Natural killer cell (primary cell): ENCODE measurements around the gene MAD1L1. TPM values are rescaled to one million over a fixed set of nuclear protein-coding genes. Genes with fewer than 3 reads are reported as not detected.

ENCODE experiments used
- ATAC-seq, 3 donors: fragments of 150-1000 bp in 2 of 3; fragments of 200-7000 bp in 1 of 3; cut with Tn5 transposase; 1 replicate in 1 of 3; 2 replicates in 2 of 3; pipeline ENCODE4 v1.10.0; 2021; ENCODE audit warnings: mild to moderate bottlenecking in 2 of 3, moderate library complexity in 2 of 3
- DNase-seq, 2 donors: peaks; one replicate each; pipeline versions ENCODE4 v3.0.0 to v3.0.0-alpha.2; 2013 to 2021; ENCODE audit warnings: mixed read lengths in 1 of 2
- H3K27ac ChIP-seq: one replicate; pipeline ENCODE4 v1.5.1; 2013; ENCODE audit warnings: mild to moderate bottlenecking, low read length
- H3K27me3 ChIP-seq: one replicate; pipeline ENCODE4 v1.6.1; 2013; ENCODE audit warnings: low read length; ENCODE audit not compliant: control insufficient read depth, insufficient read depth
- H3K36me3 ChIP-seq: one replicate; pipeline ENCODE4 v1.6.1; 2013; ENCODE audit warnings: low read length; ENCODE audit not compliant: control insufficient read depth, insufficient read depth
- H3K4me1 ChIP-seq: one replicate; pipeline ENCODE4 v1.6.1; 2013; ENCODE audit warnings: low read length; ENCODE audit not compliant: control insufficient read depth, insufficient read depth
- H3K4me3 ChIP-seq: one replicate; pipeline ENCODE4 v1.5.1; 2013; ENCODE audit warnings: low read length
- H3K9me3 ChIP-seq: one replicate; pipeline ENCODE4 v1.6.1; 2013; ENCODE audit warnings: low read length; ENCODE audit not compliant: control insufficient read depth, insufficient read depth
- H3K27ac Mint-ChIP-seq, 2 donors: one replicate each; pipeline ENCODE4 v1.8.0; 2022; ENCODE audit warnings: mild to moderate bottlenecking in 2 of 2, mixed read lengths in 2 of 2, moderate library complexity in 1 of 2
- H3K27me3 Mint-ChIP-seq, 2 donors: one replicate each; pipeline ENCODE4 v1.8.0; 2022; ENCODE audit warnings: low read depth in 2 of 2, mixed read lengths in 2 of 2
- H3K36me3 Mint-ChIP-seq: one replicate; pipeline ENCODE4 v1.8.0; 2022; ENCODE audit warnings: mixed read lengths
- H3K4me1 Mint-ChIP-seq, 2 donors: one replicate each; pipeline ENCODE4 v1.8.0; 2022; ENCODE audit warnings: mixed read lengths in 2 of 2
- H3K4me3 Mint-ChIP-seq: one replicate; pipeline ENCODE4 v1.8.0; 2022; ENCODE audit warnings: mild to moderate bottlenecking, moderate library complexity, mixed read lengths
- H3K9me3 Mint-ChIP-seq, 2 donors: one replicate each; pipeline ENCODE4 v1.8.0; 2022; ENCODE audit warnings: mixed read lengths in 2 of 2
- WGBS: methylation state at CpG from one replicate; pipeline ENCODE4 v1.1.7; 2013; ENCODE audit warnings: missing lambda C conversion rate; ENCODE audit not compliant: insufficient coverage; 5-methylcytosine and 5-hydroxymethylcytosine counted together
- intact Hi-C: fragments of 100-400 bp; cut with micrococcal nuclease; formaldehyde crosslinking; loops from one replicate; pipeline ENCODE4 v1.14.2; 2022
- total RNA-seq, 4 donors: library from RNA; stranded (reverse); fragments of 120-200 nt in 1 of 4; gene quantifications; one replicate each; pipeline versions ENCODE4 v1.2.3 to v1.2.4, GENCODE V29; 2013 to 2022
- TF ChIP-seq, protein P1 (sequence below): fragments of 200-600 bp; IDR thresholded peaks from one replicate; pipeline ENCODE4 v1.8.0; 2022; ENCODE audit warnings: antibody characterized with exemption

The MAD1L1 gene
- total RNA-seq, 3 donors from 2014 or later (not counting 1 experiment from before 2014, with no cell fraction given): 53.6 to 81.2 (median 77.4) TPM

- no peak overlapping the region for H3K27ac Mint-ChIP-seq
Measured at GRCh38 chr7:2004841-2005725, 227.7 kb downstream of the MAD1L1 start.

GRCh38 chr7:2003931-2004812 lies 228.6 kb downstream of the MAD1L1 start:
- peaks cover 17 to 23% of the 10 kb centered on the region in 2 donors for H3K27me3 Mint-ChIP-seq
- Histone ChIP-seq H3K27me3 (no peaks in the 10 kb centered on the region), H3K27ac (no peak overlapping the region), H3K4me1 (peaks cover 26% of the 10 kb centered on the region), H3K4me3 (no peak overlapping the region), H3K36me3 (no peaks in the 10 kb centered on the region), H3K9me3 (no peaks in the 10 kb centered on the region)
- no peaks in the 10 kb centered on the region for H3K9me3 Mint-ChIP-seq
- no peak overlapping the region for H3K27ac Mint-ChIP-seq
- intact Hi-C loops: no loop called here
- ATAC-seq (no peak), DNase-seq (peak in 1 of 2 donors; percentile 12)
- TF ChIP-seq, protein P1, sequence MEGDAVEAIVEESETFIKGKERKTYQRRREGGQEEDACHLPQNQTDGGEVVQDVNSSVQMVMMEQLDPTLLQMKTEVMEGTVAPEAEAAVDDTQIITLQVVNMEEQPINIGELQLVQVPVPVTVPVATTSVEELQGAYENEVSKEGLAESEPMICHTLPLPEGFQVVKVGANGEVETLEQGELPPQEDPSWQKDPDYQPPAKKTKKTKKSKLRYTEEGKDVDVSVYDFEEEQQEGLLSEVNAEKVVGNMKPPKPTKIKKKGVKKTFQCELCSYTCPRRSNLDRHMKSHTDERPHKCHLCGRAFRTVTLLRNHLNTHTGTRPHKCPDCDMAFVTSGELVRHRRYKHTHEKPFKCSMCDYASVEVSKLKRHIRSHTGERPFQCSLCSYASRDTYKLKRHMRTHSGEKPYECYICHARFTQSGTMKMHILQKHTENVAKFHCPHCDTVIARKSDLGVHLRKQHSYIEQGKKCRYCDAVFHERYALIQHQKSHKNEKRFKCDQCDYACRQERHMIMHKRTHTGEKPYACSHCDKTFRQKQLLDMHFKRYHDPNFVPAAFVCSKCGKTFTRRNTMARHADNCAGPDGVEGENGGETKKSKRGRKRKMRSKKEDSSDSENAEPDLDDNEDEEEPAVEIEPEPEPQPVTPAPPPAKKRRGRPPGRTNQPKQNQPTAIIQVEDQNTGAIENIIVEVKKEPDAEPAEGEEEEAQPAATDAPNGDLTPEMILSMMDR: no peak
- H3K4me3 Mint-ChIP-seq: no peak overlapping the region
- H3K36me3 Mint-ChIP-seq: no peaks in the 10 kb centered on the region
- peaks cover 33 to 43% of the 10 kb centered on the region in 2 donors for H3K4me1 Mint-ChIP-seq
- WGBS: 96% methylated on average over 39 of the region's 39 CpGs

More at GRCh38 chr7:2004841-2005725, 227.7 kb downstream of the MAD1L1 start:
- H3K27me3 ChIP-seq: no peaks in the 10 kb centered on the region
- H3K4me3 Mint-ChIP-seq: no peak overlapping the region
- no peaks in the 10 kb centered on the region for H3K36me3 Mint-ChIP-seq
- 91% methylated on average over 26 of the region's 29 CpGs for WGBS
- H3K4me1 ChIP-seq: peaks cover 31% of the 10 kb centered on the region
- H3K9me3 ChIP-seq: no peaks in the 10 kb centered on the region
- ATAC-seq: no peak
- no peak overlapping the region for H3K4me3 ChIP-seq
- no peaks in the 10 kb centered on the region for H3K9me3 Mint-ChIP-seq
- TF ChIP-seq, protein P1: no peak
- H3K27ac ChIP-seq: no peak overlapping the region
- H3K27me3 Mint-ChIP-seq: peaks cover 11 to 15% of the 10 kb centered on the region in 2 donors
- intact Hi-C loops: no loop called here
- H3K36me3 ChIP-seq: no peaks in the 10 kb centered on the region
- DNase-seq: peak in 1 of 2 donors; percentile 11
- H3K4me1 Mint-ChIP-seq: peaks cover 27 to 35% of the 10 kb centered on the region in 2 donors

GRCh38 chr7:2003451-2003930 lies 229.3 kb downstream of the MAD1L1 start:
- Histone ChIP-seq H3K27me3 (no peaks in the 10 kb centered on the region), H3K4me1 (peaks cover 25% of the 10 kb centered on the region), H3K36me3 (no peaks in the 10 kb centered on the region), H3K27ac (no peak overlapping the region), H3K4me3 (no peak overlapping the region), H3K9me3 (no peaks in the 10 kb centered on the region)
- TF ChIP-seq, protein P1: no peak
- H3K4me3 Mint-ChIP-seq: no peak overlapping the region
- H3K9me3 Mint-ChIP-seq: no peaks in the 10 kb centered on the region
- WGBS: 96% methylated on average over 10 of the region's 10 CpGs
- peaks cover 33 to 43% of the 10 kb centered on the region in 2 donors for H3K4me1 Mint-ChIP-seq
- no peaks in the 10 kb centered on the region for H3K36me3 Mint-ChIP-seq
- ATAC-seq (no peak), DNase-seq (peak in 1 of 2 donors; percentile 13)
- H3K27ac Mint-ChIP-seq: no peak overlapping the region
- intact Hi-C loops: no loop called here
- H3K27me3 Mint-ChIP-seq: peaks cover 17 to 23% of the 10 kb centered on the region in 2 donors
